ENCODE measurements around the gene KCNH1.

KCNH1 gene

GRCh38 chr1:210783925-210784324 is 350.0 kb downstream of the KCNH1 start:
- no peak for DNase-seq (ENCODE audit: low read depth)
- TF ChIP-seq CTCF (IDR thresholded peaks at IDR 0.05; ENCODE audit: insufficient read depth, low read depth, low read length, missing control alignments) = no peak
- H3K4me3 ChIP-seq (ENCODE audit: low read length) = no peak overlapping the region

DNA sequence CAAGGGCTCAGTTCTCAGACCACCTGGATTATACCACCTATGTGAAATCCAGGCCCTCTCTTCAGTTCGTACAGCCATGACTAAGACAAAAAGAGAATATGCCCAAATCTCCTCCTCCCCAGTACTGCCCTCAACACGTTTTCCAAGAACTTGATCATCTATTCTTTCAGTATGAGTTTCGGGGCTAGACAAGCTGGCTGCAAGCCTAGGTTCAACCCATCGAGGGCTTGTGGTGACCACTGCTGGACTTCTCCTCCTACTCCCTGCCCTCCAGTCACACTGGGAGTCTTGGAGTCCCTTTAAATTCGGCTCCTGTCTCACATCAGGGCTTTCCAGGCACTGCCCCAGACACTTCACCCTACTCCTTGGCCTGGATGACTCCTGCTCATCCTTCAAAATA is 352.3 kb downstream of the KCNH1 start:
- H3K4me3 ChIP-seq (ENCODE audit: low read length) = no peak overlapping the region
- DNase-seq (ENCODE audit: low read depth) = no peak
- no peak for TF ChIP-seq CTCF (IDR thresholded peaks at IDR 0.05; ENCODE audit: insufficient read depth, low read depth, low read length, missing control alignments)

GRCh38 chr1:210779269-210779668 is 354.7 kb downstream of the KCNH1 start:
- DNase-seq (ENCODE audit: low read depth) = no peak
- TF ChIP-seq CTCF (IDR thresholded peaks at IDR 0.05; ENCODE audit: insufficient read depth, low read depth, low read length, missing control alignments) = no peak
- H3K4me3 ChIP-seq (ENCODE audit: low read length) = no peak overlapping the region

GRCh38 chr1:210777914-210778313 is 356.0 kb downstream of the KCNH1 start:
- no peak for TF ChIP-seq CTCF (IDR thresholded peaks at IDR 0.05; ENCODE audit: insufficient read depth, low read depth, low read length, missing control alignments)
- DNase-seq (ENCODE audit: low read depth) = no peak
- no peak overlapping the region for H3K4me3 ChIP-seq (ENCODE audit: low read length)

DNA sequence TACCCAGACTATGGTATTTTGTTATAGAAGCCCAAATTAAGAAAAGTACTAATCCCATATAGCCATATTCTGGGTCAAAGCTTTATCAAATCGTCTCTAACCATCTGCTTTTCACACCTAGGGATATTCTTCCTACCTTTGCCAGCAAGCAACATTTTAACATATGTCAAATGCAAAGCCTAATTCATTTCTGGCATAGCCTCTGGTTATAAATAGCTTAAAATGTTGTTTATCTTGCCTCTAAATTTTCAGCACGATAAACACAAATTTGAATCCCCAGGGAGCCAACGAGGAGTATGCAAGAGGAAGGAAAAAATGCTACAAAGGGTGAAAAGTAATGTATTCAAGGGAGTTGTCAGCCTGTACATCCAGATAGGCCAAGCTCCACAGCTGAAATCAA is 357.2 kb downstream of the KCNH1 start:
- TF ChIP-seq CTCF (IDR thresholded peaks at IDR 0.05; ENCODE audit: insufficient read depth, low read depth, low read length, missing control alignments) = no peak
- H3K4me3 ChIP-seq (ENCODE audit: low read length) = no peak overlapping the region
- DNase-seq (ENCODE audit: low read depth) = no peak

- TF ChIP-seq CTCF (IDR thresholded peaks at IDR 0.05; ENCODE audit: insufficient read depth, low read depth, low read length, missing control alignments) = no peak
- DNase-seq (ENCODE audit: low read depth) = no peak
- no peak overlapping the region for H3K4me3 ChIP-seq (ENCODE audit: low read length)
Measured at GRCh38 chr1:210775289-210775688, 358.7 kb downstream of the KCNH1 start.

GRCh38 chr1:210773450-210773849 is 360.5 kb downstream of the KCNH1 start:
- H3K4me3 ChIP-seq (ENCODE audit: low read length) = no peak overlapping the region
- TF ChIP-seq CTCF (IDR thresholded peaks at IDR 0.05; ENCODE audit: insufficient read depth, low read depth, low read length, missing control alignments) = no peak
- DNase-seq (ENCODE audit: low read depth) = no peak

Data from epithelial cell of esophagus (primary cell).